Brain microvascular endothelial cell (primary cell): Measurements from ENCODE around the gene CD72.

Experiments used
- DNase-seq: peaks from one replicate; pipeline ENCODE4 v3.0.0-alpha.2; 2020
- H3K27ac ChIP-seq: fragments of 250-450 bp; sonication (Bioruptor Pico); 2 replicates; pipeline ENCODE4 v1.5.1; 2020; ENCODE audit warnings: mild to moderate bottlenecking, moderate library complexity
- H3K27me3 ChIP-seq: fragments of 250-450 bp; sonication (Bioruptor Pico); replicated peaks from 2 replicates; pipeline ENCODE4 v1.5.1; 2020; ENCODE audit warnings: mild to moderate bottlenecking
- H3K36me3 ChIP-seq: fragments of 250-450 bp; sonication (Bioruptor Pico); replicated peaks from 2 replicates; pipeline ENCODE4 v1.5.1; 2020; ENCODE audit warnings: mild to moderate bottlenecking
- H3K4me3 ChIP-seq: 2 replicates; pipeline ENCODE4 v1.5.1; 2011; ENCODE audit warnings: low read depth, mild to moderate bottlenecking, control low read depth, low read length, moderate library complexity
- CTCF ChIP-seq: IDR thresholded peaks from 2 replicates; pipeline ENCODE4 v1.5.1; 2011; ENCODE audit warnings: low read depth, mild to moderate bottlenecking, moderate library complexity, low read length, control low read depth, inconsistent platforms; ENCODE audit errors: missing control alignments
- in situ Hi-C: cut with HindIII; loops from 2 replicates; pipeline ENCODE4 v1.10.0; 2017; ENCODE audit warnings: low sequenced_read_pairs, low pct_ligation_motif_present

CD72 gene

GRCh38 chr9:35664531-35665470 is 46.6 kb upstream of the CD72 start, which contains the start of gene ARHGEF39:
TSS of gene ARHGEF39 (minus strand) at chr9:35665195. CDS start at chr9:35665169, 26 bp downstream.
- no peak within 1 kb of the TSS for H3K27ac ChIP-seq
- peak within 1 kb of the TSS; percentile 66 for H3K4me3 ChIP-seq
- peak; percentile 53 for DNase-seq
- in situ Hi-C loops: no loop called here
- TF ChIP-seq CTCF: peak; percentile 33
- H3K27me3 ChIP-seq: no peaks in the 10 kb centered on the region
- peaks cover 7% of the 10 kb centered on the region for H3K36me3 ChIP-seq

GRCh38 chr9:35662437-35662836 is 44.2 kb upstream of the CD72 start:
- peaks cover 7% of the 10 kb centered on the region for H3K36me3 ChIP-seq
- no peak overlapping the region for H3K27ac ChIP-seq
- no peak for DNase-seq
- no peaks in the 10 kb centered on the region for H3K27me3 ChIP-seq
- H3K4me3 ChIP-seq: no peak overlapping the region
- no peak for TF ChIP-seq CTCF
- in situ Hi-C loops: no loop called here

GRCh38 chr9:35661756-35662350 is 43.6 kb upstream of the CD72 start:
- no peak for DNase-seq
- TF ChIP-seq CTCF: no peak
- no peak overlapping the region for H3K4me3 ChIP-seq
- H3K36me3 ChIP-seq: peaks cover 7% of the 10 kb centered on the region
- no peaks in the 10 kb centered on the region for H3K27me3 ChIP-seq
- in situ Hi-C loops: no loop called here
- H3K27ac ChIP-seq: no peak overlapping the region

- Histone ChIP-seq H3K27me3 (no peaks in the 10 kb centered on the region), H3K4me3 (no peak overlapping the region), H3K36me3 (peaks cover 7% of the 10 kb centered on the region), H3K27ac (no peak overlapping the region)
- DNase-seq: peak; percentile 34
- TF ChIP-seq CTCF: peak; percentile 66
- in situ Hi-C loops: no loop called here
Measured at GRCh38 chr9:35660966-35661415, 42.8 kb upstream of the CD72 start.

- H3K4me3 ChIP-seq: peak overlapping the region; percentile 84
- peak overlapping the region; percentile 99 for H3K27ac ChIP-seq
- H3K36me3 ChIP-seq: peaks cover 7% of the 10 kb centered on the region
- H3K27me3 ChIP-seq: no peaks in the 10 kb centered on the region
- in situ Hi-C loops: no loop called here
- DNase-seq: peak; percentile 45
- TF ChIP-seq CTCF: no peak
Measured at GRCh38 chr9:35659340-35659739, 41.1 kb upstream of the CD72 start.

- Histone ChIP-seq H3K4me3 (peak overlapping the region; percentile 84), H3K36me3 (peaks cover 7% of the 10 kb centered on the region), H3K27me3 (no peaks in the 10 kb centered on the region), H3K27ac (peak overlapping the region; percentile 99)
- no peak for TF ChIP-seq CTCF
- in situ Hi-C loops: no loop called here
- peak; percentile 44 for DNase-seq
Measured at GRCh38 chr9:35658968-35659220, 40.7 kb upstream of the CD72 start.
